Measurements from ENCODE around the gene ADGRF4.

Gene ADGRF4, protein sequence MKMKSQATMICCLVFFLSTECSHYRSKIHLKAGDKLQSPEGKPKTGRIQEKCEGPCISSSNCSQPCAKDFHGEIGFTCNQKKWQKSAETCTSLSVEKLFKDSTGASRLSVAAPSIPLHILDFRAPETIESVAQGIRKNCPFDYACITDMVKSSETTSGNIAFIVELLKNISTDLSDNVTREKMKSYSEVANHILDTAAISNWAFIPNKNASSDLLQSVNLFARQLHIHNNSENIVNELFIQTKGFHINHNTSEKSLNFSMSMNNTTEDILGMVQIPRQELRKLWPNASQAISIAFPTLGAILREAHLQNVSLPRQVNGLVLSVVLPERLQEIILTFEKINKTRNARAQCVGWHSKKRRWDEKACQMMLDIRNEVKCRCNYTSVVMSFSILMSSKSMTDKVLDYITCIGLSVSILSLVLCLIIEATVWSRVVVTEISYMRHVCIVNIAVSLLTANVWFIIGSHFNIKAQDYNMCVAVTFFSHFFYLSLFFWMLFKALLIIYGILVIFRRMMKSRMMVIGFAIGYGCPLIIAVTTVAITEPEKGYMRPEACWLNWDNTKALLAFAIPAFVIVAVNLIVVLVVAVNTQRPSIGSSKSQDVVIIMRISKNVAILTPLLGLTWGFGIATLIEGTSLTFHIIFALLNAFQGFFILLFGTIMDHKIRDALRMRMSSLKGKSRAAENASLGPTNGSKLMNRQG

DNA sequence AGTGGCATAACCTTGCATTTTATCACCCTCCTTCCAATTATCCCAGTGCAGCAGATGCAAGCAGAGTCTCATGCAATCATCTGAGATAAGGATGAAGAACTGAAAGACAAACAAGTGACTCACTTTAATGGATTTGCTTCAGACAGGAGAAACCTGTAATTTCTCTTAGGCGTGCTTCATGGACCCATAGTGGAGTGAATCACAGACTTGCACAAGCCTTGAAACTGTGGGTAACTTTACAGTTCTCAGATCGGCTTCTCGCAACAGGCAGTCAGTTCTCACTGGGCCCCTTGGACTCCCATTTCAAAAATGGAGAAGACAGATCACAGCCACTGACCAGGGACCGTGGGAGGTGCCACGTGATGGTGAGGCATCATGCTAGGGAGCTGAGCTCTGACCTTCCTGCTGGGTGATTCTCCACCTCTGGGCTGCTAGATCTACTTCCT lies at the start of gene ADGRF4:
TSS of gene ADGRF4 (plus strand) at position 239 of the 446 bp plus-strand sequence. CDS start 8,666 bp downstream, outside the sequence.
- DNase-seq, result no peak

DNA sequence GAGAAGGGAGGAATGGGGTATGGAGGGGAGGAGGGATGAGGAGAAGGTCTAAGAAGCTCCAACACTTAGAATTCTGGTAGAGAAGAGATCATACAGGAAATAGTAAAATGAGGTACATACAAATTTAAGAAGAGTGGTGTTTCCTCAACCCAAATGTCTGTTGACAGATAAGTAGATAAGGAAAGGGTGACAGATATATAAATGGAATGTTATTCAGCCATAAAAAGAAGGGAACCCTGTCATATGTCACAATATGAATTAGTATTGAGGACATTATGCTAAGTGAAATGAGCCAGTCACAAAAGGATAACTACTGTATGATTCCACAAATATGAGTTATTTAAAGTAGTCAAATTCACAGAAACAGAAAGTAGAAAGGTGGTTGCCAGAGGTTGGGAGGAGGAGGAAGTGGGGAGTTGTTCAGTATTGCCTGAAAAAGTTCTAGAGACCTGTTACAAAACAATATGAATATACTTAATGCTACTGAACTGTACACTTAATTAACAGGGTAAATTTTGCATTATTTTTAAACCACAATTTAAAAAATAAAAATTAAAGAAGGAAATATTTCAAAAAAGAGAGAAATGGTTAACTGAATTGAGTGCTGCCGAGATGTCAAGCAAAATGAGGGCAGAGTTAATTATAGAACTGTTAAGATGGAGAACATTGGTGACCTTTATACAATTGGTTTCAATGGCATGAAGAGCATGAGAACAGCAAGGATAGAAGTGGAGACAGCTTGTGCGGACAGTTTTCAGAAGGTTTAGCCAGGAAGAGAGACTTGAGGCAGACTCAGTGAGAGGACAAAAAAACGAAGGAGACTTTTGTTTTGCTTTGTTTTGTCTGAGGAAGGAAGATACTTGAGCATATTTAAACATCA lies 47.6 kb upstream of the ADGRF4 start:
- DNase-seq, result no peak

DNA sequence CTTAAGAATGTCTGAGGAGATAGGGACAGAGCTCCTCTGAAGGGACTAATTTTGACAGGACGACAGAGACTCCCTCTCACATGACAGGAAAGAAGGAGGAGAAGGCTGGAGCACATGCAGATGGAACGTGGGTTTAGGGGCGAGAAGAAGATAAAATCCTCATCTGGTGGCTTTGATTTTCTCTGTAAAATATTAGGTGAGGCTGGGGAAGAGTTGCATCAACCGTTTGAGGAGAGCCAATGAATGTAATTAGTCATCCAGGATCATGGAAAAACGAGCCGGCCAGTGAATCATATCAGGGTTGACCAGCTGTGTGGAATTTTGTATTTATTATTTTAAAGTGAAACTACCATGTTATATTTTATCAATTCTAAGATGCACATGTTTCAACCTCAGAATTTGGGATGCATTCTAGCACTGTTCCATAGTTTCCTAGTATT lies 46.9 kb upstream of the ADGRF4 start:
- no peak for DNase-seq

DNA sequence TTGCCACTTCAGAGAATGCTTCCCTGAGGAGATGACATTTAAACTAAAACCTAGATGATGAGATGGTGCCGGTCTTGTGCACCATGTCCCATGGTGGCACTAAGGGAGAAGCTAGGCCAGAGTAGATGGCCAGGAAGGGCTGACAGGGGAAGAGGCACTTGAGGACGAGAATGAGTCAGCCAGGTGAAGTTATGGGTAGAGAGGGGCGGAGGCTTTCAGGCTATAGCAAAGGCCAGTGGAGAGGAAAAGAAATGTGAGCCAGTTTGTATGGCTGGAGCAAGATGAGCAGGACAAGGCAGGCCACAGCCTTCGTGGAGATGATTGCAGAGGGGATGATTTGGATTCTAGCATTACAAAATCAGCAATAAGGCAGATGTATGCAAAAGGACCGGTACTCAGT lies 44.7 kb upstream of the ADGRF4 start:
- no peak for DNase-seq

DNA sequence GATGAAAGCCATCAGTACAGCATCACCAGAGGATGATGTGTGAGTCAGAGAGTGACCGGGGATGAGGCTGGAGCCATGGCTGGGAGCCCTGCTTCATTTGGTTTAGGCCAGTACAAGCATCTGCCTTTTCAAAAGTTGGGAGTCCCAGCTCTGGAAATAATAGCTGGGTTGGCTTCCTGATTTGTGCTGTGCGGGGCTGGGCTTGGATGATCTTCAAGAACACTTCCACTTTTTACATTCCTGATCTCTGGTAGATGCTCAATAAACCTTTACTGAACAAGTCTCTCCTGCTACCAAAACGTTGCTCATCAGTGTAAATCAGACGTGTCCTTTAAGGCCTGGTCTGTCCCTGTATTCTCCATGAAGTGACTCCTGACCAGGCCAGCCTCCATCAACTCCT lies 44.1 kb upstream of the ADGRF4 start:
- DNase-seq, result no peak

DNA sequence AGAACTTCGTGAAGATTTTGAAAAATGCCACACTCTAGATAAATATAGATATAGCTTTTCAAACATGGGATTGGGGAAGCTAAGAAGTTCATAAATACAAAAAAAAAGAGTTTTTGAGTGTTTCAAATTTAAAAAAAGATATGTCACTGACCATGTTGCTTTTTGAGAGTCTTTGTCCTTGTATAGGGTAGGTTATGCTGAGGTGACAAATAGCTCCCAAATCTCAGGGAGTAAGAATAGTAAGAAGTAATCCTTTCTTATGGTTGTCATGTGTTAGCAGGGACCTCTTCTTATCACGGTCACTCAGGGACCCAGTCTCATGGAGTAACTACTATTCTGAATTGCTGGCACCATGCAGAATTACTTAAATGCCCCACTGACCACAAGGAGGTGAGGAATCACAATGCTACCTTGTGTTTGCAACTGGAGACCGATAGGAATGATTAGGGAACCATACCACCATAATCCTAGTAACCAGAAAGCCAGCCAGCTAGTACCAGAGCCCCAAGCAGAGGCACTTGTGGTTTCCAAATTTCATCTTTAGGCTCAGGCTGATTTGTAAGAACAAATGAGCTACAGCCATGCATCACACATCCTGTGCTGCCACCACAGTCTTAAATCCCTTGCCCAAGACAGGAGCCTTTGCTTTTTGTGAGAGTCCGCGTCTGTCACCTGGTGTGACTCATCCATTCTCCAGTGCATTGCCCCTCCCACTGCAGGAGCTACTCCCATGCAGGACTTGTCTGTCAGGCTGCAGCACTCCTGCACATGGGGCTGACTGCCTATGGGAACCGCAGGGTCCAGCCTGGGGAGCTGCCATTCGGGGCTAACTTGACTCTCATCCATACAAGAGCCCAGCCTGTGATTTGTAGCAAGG lies 42.4 kb upstream of the ADGRF4 start:
- DNase-seq, result no peak

DNA sequence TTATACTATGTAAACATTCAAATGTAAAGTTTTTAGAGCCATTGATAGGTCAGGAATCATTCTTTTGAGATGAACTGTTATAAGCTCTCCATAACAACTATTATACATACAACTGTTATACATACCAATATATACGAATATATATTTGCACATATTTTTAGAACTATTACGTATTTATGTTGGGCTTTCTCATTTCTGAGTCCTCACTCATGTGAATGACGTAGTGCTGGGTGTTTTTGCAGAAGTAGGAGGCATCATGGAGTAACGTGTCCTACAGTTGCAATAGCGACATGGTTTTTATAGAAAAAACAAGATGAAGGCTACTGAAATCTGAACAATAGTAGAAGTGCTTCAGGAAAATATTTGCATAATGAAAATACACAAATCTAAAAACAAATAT lies 36.4 kb upstream of the ADGRF4 start:
- no peak for DNase-seq

DNA sequence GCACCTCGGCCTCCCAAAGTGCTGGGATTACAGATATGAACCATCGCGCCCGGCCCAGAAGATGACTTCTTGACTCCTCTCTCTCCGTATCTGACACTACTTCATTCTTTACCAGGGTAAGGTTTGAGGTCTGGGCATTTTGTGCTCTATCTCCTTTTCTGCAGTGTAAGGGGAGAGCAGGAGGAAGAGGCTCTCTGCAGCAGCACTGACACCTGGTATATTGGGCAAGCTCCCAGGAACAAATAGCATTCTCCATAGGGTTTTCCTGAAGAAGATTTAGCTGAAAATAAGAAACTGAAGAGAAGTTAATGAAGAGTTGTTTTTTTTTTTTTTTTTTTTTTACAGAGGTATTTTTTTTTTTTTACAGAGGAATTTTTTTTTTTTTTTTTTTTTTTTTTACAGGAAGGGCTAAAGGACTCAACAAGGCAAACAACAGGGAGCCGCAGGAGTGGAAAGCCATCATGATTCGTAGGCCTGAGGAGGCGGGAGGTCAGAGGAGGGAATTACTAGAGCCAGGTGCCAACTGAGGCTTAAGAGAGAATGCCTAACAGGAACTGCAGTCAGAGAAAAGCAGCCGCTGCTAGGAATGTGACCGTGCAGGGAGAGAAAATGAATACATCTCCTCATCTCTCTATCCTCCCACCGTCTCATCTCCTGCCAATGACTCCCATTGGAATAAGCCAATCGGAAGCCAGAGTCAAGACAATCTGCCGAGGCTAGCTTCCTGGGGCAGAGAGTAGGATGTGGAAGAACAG lies 34.7 kb upstream of the ADGRF4 start:
- no peak for DNase-seq

DNA sequence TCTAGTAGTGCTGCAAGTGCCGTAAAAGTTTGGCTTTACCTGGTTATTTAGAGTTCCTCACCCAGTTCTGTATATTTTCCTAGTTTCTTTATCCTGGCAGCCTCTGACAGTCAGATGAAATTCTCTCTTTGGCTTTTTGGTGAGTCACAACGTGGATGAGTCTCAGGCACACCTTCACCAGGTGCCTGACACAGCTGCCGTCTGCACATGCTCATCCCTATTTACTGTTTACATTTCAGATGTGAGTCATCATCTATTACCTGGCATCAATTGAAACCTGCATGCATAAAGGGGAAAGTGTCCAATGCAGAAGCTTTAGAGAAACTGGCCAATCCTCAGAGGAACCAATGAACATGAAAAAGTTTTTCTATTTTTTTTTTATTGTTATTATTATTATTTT lies 33.3 kb upstream of the ADGRF4 start:
- DNase-seq, result no peak

DNA sequence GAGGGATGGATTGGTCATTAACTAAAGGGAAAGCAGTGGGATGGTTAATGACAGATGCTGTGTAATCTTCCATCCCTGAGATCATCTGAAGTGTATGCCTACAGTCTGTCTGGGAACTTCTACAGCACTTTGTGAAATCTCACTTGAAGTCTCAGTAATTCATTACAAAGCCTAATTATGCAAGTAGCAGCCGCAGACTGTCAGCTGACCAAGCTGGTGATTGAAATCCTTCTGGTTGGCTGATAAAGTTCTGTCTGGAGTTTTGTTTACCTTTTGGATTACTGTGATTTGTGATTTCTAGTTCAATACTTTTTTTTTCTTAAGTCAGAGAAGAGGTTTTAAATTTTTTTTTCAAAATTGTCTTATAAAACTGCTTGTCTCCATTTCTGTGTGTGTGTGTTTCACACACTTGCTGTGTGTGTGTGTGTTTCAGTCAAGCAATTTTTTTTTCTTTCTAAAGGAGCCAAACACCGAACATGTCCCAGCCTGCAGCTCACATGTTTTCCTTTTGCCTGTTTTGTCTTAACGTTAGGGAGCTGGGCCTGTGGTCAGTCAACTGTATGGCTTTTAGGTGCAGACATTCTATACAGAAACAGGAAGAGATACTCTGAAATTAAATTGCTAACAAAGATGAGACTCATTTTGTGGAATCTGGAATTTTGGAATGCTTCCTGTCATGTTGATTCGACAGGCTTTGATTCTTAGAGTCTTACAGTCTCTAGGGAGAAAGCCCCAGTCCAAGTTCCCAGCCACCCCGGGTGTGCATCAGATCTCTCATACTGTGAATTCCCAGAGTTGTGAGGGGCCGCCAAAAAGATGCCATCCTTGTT lies 28.5 kb upstream of the ADGRF4 start:
- DNase-seq, result no peak

DNA sequence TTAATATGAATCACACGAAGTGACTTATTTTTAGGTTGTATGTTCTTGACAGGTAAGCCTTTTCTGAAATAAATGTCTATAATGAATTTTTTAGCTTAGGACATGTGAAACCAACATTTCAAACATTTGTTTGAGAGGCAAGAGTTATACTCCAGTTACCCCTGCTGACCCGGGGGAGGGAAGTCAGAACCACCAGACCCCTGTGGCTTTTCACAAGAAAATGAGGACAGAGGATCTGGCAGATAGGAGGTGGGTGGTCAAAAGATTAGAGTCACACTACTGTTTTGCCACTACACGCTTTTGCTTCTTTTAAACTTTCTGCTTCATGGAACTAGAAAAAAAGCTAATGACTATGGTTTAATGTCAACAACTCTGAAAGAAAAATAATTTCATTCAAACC lies 27.5 kb upstream of the ADGRF4 start:
- DNase-seq, result no peak

DNA sequence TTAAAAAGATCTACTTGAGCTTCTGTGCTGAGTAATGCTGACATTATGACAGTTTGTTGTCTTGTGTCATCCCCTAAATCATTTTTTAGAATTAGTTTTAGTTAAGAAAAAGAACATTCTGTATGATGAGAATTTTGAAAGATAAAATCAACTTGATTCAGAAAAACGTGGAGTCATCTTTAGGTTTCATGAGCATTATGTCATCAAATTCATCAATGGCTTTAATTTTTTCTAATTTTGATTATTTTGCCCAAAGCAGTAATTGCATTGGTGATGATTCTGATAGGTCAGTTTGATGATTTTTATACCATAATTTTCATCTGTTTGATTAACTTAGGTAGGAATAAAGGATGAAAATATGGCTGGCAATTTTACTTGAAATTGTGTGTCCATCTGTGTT lies 26.6 kb upstream of the ADGRF4 start:
- no peak for DNase-seq

DNA sequence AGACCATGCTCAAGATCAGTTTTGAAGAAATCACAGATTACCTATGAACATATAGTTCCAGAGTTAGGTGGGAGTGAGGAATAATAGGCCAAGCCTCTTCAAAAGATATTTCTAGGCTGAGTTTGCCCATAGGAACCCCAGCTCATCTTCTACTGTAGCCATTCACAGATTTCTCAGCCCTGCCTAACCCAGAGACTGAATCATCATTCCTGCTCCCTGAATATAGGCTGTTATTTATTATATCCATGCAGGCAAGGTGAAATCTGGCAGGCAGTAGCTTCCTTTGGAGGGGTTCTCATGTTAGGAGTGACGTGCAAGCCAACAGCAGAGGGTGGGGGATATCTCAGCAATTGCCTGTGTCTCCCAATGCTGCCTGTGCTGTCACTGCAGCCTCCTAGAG lies 25.6 kb upstream of the ADGRF4 start:
- DNase-seq, result no peak

DNA sequence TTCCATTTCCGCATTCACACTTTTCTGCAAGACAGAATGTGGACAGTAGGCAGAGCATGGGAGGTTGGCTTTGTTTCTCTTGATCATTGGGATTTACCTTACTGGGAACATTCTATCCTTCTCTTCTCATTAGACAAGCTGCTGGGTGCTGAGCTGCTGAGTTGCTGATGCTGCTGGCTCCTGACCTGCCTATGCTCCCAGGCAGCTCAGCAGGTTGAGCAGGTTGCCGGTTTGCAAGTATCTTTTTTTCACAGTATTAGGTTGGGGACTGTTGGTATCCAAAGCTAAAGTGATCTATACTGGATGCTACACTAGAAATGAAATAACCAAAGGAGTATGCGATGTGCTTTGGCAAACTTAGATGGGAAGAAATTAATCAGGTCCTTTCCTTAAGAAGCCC lies 23.7 kb upstream of the ADGRF4 start:
- DNase-seq, result no peak

DNA sequence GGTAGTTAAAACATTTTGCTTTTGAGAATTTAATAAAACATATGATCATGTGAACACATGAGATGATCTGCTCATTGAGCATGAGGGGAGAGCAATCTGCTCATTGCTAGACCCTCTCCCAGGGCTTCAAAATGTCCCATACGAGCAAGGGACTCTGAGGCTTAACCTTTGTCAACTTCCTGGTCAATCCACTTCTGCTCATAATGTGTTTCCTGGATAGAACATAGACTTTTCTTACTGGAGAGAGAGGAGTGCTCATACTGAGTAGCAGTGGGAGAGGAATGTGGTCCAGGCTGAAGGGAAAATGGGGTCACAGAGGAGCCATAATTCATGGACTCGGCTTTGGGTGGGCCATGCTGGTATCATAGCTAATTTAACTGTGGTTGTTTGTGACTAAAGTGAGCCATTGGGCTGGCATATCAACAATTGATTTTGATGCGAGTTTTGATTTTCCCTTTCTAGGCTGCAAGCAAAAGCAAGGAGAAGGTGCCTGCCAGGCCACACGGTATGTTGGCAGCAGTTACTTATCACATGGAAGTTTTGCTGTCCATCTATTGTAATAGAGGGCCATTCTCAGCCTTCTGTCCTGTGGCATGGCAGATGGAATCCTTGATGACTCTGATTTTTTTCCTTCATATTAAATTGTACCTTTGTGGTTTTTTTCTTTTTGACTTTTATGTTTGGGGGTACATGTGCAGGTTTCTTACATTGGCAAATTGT lies 20.8 kb upstream of the ADGRF4 start:
- DNase-seq, result no peak

DNA sequence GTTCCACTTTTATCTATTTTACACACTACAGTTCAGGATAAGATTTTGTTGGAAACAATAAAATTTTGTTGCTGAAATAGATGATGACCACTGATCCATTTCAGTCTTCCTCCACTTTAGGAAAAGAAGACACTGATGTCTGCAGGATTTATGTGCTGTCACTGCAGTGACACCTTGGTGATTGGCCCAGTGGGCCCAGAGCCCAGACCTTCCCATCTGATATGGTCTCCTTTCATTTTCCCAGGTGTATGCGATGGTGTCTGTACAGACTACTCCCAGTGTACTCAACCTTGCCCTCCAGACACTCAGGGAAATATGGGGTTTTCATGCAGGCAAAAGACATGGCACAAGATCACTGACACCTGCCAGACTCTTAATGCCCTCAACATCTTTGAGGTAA lies 19.6 kb upstream of the ADGRF4 start:
- no peak for DNase-seq

DNA sequence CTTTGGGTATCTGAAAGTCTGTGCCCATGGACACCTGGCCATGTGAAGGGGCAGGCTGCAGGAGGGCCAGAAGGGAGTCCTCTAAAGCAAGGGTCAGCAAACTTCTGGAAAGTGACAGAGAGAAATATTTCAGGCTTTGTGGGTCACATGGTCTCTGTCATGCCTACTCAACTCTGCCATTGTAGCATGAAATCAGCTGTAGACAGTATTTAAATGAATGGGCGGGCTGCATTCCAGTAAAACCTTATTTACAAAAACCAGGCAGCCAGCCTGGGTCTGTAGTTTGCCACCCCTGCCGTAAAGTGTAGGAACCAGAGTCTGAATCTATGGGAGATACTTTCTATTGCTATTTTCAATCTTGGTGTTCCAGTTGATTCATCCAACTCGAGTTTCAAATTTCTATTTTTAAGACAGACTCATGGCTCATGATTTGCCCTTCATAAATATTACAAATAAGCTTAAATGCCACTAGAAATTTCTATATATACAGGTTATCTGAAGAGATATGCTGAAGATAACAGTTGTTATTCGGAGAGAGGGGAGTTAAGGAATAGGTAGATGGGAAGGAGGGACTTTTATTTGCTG lies 19.0 kb upstream of the ADGRF4 start:
- DNase-seq, result no peak

DNA sequence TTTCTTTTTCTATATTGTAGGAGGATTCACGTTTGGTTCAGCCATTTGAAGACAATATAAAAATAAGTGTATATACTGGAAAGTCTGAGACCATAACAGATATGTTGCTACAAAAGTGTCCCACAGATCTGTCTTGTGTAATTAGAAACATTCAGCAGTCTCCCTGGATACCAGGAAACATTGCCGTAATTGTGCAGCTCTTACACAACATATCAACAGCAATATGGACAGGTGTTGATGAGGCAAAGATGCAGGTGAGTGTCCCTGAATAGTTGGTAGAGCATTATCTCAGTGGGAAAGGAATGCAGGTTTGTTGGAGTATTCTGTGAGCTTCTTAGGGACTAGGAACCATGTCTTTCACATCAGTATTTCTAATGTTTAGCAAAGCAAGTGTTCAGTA lies 18.3 kb upstream of the ADGRF4 start:
- DNase-seq, result no peak

DNA sequence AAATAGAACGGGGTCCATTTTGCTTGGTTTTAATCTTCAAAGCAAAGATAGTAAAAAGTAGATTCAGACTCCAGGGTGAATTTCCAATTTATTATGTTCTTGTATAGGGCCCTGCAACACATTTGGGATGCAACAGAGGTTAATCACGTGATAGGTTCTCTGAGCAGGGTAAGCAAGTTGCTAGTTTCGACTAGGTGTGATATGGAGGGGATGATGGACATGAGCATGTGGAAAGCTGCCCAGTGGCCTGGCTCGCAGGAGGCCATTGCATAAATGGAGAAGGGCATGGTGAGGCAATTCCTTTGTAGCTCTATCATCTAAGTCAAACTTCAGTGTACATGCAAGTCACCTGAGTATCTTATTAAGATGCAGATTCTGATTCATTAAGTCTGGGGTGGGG lies 17.7 kb upstream of the ADGRF4 start:
- no peak for DNase-seq

Data from activated naive CD4-positive, alpha-beta T cell (primary cell).